ENCODE results near the gene BRD9. TPM values are rescaled to one million over a fixed set of nuclear protein-coding genes. Genes with fewer than 3 reads are reported as not detected.

BRD9 gene
- total RNA-seq, 6 experiments from 2014 or later: 10.7 to 16.7 (median 13.8) TPM

- Histone ChIP-seq H3K27ac (no peak overlapping the region), H3K9me3 (no peaks in the 10 kb centered on the region), H3K4me3 (no peak overlapping the region), H3K27me3 (no peaks in the 10 kb centered on the region), H3K4me1 (no peaks in the 10 kb centered on the region), H3K36me3 (peaks cover 13 to 82% (median 43%) of the 10 kb centered on the region in 4 donors)
- DNase-seq: peak in 1 of 3 donors; percentile 33
- TF ChIP-seq CTCF (IDR thresholded peaks at IDR 0.05) (no peak), POLR2A (IDR thresholded peaks at IDR 0.05) (no peak)
- no peak for ATAC-seq
- no CpG with 5 or more reads among the region's 18 CpGs for WGBS (ENCODE audit: insufficient coverage, low coverage, low lambda C conversion rate, missing lambda C conversion rate)
- intact Hi-C loops (cut with DNase I): no loop called here
Measured at GRCh38 chr5:885127-885442, 7.5 kb downstream of the BRD9 start.

GRCh38 chr5:884345-885126, 8.1 kb downstream of the BRD9 start:
- no peaks in the 10 kb centered on the region for H3K27me3 ChIP-seq
- H3K27ac ChIP-seq: no peak overlapping the region
- intact Hi-C loops (cut with DNase I): no loop called here
- H3K36me3 ChIP-seq: peaks cover 13 to 76% (median 43%) of the 10 kb centered on the region in 4 donors
- ATAC-seq (peak in 2 of 4 donors; percentile 7 to 10), DNase-seq (peak in 1 of 3 donors; percentile 30)
- WGBS (ENCODE audit: insufficient coverage, low coverage, low lambda C conversion rate, missing lambda C conversion rate): 83% methylated on average over 1 of the region's 16 CpGs
- H3K9me3 ChIP-seq: no peaks in the 10 kb centered on the region
- no peaks in the 10 kb centered on the region for H3K4me1 ChIP-seq
- H3K4me3 ChIP-seq: no peak overlapping the region
- TF ChIP-seq POLR2A (IDR thresholded peaks at IDR 0.05) (no peak), CTCF (IDR thresholded peaks at IDR 0.05) (no peak)

GRCh38 chr5:883475-884181, 9.0 kb downstream of the BRD9 start:
- no peak overlapping the region for H3K27ac ChIP-seq
- TF ChIP-seq POLR2A (IDR thresholded peaks at IDR 0.05) (no peak), CTCF (IDR thresholded peaks at IDR 0.05) (no peak)
- WGBS (ENCODE audit: insufficient coverage, low coverage, low lambda C conversion rate, missing lambda C conversion rate): 93% methylated on average over 6 of the region's 29 CpGs
- no peaks in the 10 kb centered on the region for H3K4me1 ChIP-seq
- peaks cover 10 to 67% (median 39%) of the 10 kb centered on the region in 4 donors for H3K36me3 ChIP-seq
- no peak overlapping the region for H3K4me3 ChIP-seq
- no peaks in the 10 kb centered on the region for H3K9me3 ChIP-seq
- no peaks in the 10 kb centered on the region for H3K27me3 ChIP-seq
- DNase-seq: peak in 1 of 3 donors; percentile 35
- intact Hi-C loops (cut with DNase I): no loop called here
- ATAC-seq: no peak

GRCh38 chr5:882253-883183, 10.1 kb downstream of the BRD9 start:
- 82% methylated on average over 22 of the region's 33 CpGs for WGBS (ENCODE audit: insufficient coverage, low coverage, low lambda C conversion rate, missing lambda C conversion rate)
- TF ChIP-seq CTCF (IDR thresholded peaks at IDR 0.05) (no peak), POLR2A (IDR thresholded peaks at IDR 0.05) (no peak)
- Histone ChIP-seq H3K27me3 (no peaks in the 10 kb centered on the region), H3K4me1 (no peaks in the 10 kb centered on the region), H3K4me3 (no peak overlapping the region), H3K36me3 (peaks cover 5 to 64% (median 33%) of the 10 kb centered on the region in 4 donors), H3K9me3 (no peaks in the 10 kb centered on the region), H3K27ac (no peak overlapping the region)
- ATAC-seq (no peak), DNase-seq (no peak)
- intact Hi-C loops (cut with DNase I): no loop called here

Data from right lobe of liver (tissue), 6 donors.